ENCODE data around the gene ZNF398.

Gene ZNF398

GRCh38 chr7:149147072-149147751 is at the start of gene ZNF398:
Gene ZNF398, plus strand, starts transcription at chr7:149147453. Its CDS starts 290 bp downstream, at chr7:149147743.
- TF ChIP-seq GATA3 (IDR thresholded peaks at IDR 0.05; ENCODE audit: low read depth, low read length): no peak
- TF ChIP-seq GATA2 (IDR thresholded peaks at IDR 0.05; ENCODE audit: low read depth, low read length): no peak

DNA sequence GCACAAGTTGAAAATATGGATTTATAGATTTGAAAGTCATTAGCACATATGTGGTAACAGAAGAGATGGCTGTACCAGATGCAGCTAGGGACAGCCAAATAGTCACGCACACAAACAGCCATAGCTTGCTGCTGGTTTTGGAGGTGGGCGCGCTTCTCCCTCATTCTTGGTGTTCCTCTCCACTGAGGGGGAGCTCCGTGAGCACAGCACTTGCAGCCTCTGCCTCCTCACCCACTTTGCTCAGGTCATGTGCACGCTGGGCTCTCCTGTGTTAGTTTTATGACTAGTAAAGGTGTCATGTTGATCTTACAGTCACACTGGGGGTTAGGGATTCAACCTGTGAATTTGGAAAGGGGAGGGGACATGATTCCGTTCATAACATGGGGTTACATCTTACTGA is 48.2 kb upstream of the ZNF398 start:
- TF ChIP-seq GATA2 (IDR thresholded peaks at IDR 0.05; ENCODE audit: low read depth, low read length) (no peak), GATA3 (IDR thresholded peaks at IDR 0.05; ENCODE audit: low read depth, low read length) (no peak)

DNA sequence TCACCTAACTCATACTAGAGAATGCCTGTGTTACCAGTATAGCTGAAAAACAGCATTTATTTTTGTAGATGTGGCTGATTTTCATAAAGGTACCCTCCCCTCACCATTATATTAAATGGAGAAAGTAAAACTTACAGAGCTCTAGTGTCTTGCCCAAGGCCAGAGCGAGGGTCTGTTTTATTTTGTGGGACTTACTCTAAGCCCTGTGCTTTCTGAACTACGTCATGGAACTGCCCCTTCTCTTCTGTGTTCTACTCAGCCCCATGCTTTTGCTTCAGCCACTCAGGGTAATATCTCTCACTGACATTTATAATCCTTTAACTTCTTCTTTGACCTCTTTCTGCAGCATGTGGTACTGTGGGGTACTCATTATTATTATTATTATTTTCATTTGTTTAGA is 46.4 kb upstream of the ZNF398 start:
- no peak for TF ChIP-seq GATA3 (IDR thresholded peaks at IDR 0.05; ENCODE audit: low read depth, low read length)
- no peak for TF ChIP-seq GATA2 (IDR thresholded peaks at IDR 0.05; ENCODE audit: low read depth, low read length)

DNA sequence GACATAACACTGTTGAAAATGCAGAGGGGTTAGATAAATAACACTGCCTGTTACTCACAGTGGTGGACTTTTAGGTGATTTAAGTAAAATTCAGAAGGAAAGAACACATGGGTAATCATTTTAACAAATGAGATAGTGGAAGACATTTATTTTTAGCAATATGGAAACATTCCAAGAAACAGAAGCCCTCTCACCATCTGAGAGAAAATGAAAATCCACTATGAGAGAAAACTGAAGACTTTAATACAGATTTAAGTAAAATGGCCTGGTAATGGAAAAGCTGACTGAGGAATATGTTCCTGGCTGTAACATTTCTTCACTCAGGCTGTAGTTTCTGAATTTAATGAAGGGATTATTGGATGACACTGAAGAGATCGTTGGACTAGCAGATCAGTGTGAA is 44.6 kb upstream of the ZNF398 start:
- TF ChIP-seq GATA3 (IDR thresholded peaks at IDR 0.05; ENCODE audit: low read depth, low read length) (no peak), GATA2 (IDR thresholded peaks at IDR 0.05; ENCODE audit: low read depth, low read length) (no peak)

- TF ChIP-seq GATA2 (IDR thresholded peaks at IDR 0.05; ENCODE audit: low read depth, low read length): no peak
- no peak for TF ChIP-seq GATA3 (IDR thresholded peaks at IDR 0.05; ENCODE audit: low read depth, low read length)
Measured at GRCh38 chr7:149103424-149103823, 43.8 kb upstream of the ZNF398 start.

GRCh38 chr7:149104214-149104613 is 43.0 kb upstream of the ZNF398 start:
- TF ChIP-seq GATA3 (IDR thresholded peaks at IDR 0.05; ENCODE audit: low read depth, low read length) (no peak), GATA2 (IDR thresholded peaks at IDR 0.05; ENCODE audit: low read depth, low read length) (no peak)

- TF ChIP-seq GATA3 (IDR thresholded peaks at IDR 0.05; ENCODE audit: low read depth, low read length) (no peak), GATA2 (IDR thresholded peaks at IDR 0.05; ENCODE audit: low read depth, low read length) (no peak)
Measured at GRCh38 chr7:149104749-149105148, 42.5 kb upstream of the ZNF398 start.

- TF ChIP-seq GATA3 (IDR thresholded peaks at IDR 0.05; ENCODE audit: low read depth, low read length) (no peak), GATA2 (IDR thresholded peaks at IDR 0.05; ENCODE audit: low read depth, low read length) (no peak)
Measured at GRCh38 chr7:149109969-149110368, 37.3 kb upstream of the ZNF398 start.

DNA sequence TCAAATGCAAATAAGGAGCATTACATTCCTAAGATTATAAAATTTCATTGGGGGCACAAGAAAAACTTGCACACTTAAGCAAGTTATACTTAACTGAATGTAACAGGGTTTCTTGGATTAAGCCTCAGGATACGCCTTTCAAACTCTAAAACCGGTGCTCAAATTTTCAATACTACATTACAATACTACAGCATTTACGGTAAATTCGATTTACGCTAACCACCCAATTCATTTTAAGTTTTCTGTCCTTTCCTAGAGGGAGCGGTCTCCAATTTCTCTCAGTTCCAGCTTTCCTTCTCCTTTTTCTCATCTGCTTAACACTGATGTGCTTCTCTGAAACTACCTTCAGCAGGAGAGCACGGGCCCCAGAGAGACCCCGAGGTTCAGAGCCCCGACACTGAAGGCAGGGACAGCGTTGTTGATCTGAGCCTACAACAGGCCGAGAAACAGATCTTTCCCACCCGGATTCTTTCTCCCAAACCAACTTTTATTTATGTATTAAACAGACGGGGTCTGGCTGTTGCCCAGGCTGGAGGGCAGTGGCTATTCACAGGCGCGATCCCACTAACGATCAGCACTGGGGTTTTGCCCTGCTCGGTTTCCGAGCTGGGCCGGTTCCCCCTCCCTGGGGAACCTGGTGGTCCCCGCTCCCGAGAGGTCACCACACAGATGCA is 21.9 kb upstream of the ZNF398 start:
- TF ChIP-seq GATA2 (IDR thresholded peaks at IDR 0.05; ENCODE audit: low read depth, low read length) (no peak), GATA3 (IDR thresholded peaks at IDR 0.05; ENCODE audit: low read depth, low read length) (no peak)

DNA sequence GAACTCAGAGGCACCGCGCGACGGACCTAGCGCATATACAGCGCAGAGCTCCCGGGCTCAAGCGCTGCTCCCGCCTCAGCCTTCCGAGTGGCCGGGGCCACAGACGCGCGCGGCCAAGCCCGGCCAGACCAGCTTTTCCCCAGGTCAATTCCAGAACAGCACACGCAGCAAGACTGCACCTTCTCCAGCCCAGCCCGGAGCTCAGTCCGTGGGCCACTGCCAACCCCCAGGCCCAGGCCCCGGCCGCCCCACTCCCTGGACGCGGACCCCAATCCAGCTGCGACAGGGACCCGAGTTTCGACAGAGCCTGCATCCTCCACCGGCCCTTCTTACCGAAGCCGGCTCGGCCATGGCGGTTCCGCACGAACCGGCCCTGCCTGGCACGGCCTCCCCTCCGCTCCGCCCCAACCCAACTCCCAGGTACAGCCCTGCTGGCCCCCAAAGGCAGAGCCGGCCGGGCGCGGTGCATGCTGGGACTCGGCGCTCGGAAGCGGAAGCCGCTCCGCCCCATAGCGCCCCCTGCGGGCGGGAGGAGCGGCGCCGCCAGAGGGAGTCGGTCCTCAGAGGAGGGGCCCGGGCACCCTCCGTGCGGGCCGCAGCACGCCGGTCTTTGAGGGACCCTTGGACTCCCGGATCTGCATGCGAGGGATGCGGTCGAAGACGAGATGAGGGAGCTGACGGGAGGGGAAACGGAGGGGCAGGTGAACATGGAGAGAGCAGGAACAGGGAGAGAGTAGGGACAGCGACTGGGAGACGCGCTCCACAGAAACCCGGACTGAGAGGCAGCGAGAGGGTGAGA is 21.2 kb upstream of the ZNF398 start, which contains the start of gene ZNF425:
ZNF425 (minus strand) TSS at position 462 of the 799 bp plus-strand sequence; CDS start at position 351, 111 bp downstream.
- TF ChIP-seq GATA2 (IDR thresholded peaks at IDR 0.05; ENCODE audit: low read depth, low read length) (no peak), GATA3 (IDR thresholded peaks at IDR 0.05; ENCODE audit: low read depth, low read length) (no peak)

DNA sequence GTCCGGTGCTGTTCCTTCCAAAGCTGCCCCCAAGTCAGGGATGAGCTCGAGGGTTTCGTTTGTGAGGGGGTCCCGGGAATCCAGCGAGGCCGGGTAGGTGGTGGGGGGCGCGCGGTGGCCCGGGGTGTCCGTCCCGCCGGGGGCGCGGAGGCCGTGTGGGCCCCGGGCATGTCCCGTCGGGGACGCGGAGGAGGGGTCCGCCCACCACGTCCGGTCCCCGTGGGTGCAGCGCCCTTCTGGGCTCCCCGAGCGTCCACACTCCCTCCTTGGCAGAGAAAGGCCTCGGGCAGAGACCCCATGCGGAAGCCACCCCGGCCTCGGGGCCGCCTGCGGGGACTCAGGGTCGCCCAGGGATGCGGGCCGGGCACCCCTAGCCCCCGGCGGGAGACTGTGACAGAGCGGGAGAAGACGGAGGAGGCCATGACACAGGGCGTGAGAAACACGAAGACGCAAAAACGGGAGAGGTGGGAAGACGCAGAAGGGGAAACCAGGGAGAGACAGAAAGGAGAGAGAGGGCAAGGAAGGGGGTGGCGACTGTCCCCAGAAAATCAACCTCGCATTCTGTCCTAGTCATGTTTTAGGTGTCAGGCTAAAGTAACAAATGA is 20.5 kb upstream of the ZNF398 start:
- TF ChIP-seq GATA2 (IDR thresholded peaks at IDR 0.05; ENCODE audit: low read depth, low read length): no peak
- no peak for TF ChIP-seq GATA3 (IDR thresholded peaks at IDR 0.05; ENCODE audit: low read depth, low read length)

DNA sequence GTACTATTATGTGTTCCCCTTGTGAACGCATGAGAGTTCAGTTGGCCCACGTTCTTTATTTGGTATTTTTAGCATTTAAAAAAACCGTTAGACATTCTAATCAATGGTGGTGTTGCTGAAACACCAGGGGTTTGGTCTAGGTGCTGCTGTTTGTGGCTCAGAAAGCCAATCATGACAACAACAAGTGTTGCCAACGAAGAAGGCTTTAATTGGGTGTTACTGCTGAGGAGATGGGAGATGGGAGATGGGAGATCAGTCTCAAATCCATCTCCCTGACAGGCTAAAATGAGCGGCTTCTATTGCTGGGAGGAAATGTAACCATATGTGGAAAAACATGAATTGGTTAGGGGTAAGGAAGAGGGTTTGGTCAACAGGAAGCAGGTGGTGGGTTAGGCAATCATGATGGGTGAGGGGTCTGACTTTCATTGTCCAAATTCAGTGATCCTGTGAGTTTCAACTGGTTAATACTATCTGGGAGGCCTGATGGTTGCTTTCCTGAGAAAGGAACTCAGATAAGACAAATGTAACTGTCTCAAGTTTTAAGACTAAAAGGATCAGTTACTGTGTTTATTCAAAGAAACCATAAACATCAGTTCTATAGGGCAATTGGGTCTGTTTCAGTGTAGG is 16.6 kb upstream of the ZNF398 start:
- TF ChIP-seq GATA3 (IDR thresholded peaks at IDR 0.05; ENCODE audit: low read depth, low read length) (no peak), GATA2 (IDR thresholded peaks at IDR 0.05; ENCODE audit: low read depth, low read length) (no peak)

DNA sequence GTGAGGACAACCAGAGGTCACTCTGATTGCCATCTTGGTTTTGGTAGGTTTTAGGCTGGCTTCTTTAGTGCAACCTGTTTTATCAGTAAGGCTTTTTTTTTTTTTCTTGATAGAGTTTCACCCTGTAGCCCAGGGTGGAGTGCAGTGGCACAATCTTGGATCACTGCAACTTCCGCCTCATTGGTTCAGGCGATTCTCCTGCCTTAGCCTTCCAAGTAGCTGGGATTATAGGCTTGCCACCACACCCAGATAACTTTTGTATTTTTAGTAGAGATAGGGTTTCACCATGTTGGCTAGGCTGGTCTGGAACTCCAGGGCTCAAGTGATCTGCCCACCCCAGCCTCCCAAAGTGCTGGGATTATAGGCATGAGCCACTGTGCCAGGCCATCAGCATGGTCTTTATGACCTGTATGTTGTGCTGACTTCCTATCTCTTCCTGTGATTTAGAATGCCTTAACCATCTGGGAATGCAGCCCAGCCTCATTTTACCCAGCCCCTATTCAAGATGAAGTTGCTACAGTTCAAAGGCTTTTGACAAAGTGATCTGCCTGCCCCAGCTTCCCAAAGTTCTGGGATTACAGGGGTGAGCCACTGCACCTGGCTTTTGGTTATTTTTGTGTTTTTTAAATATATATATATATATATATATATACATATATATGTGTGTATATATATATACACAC is 14.1 kb upstream of the ZNF398 start:
- no peak for TF ChIP-seq GATA2 (IDR thresholded peaks at IDR 0.05; ENCODE audit: low read depth, low read length)
- TF ChIP-seq GATA3 (IDR thresholded peaks at IDR 0.05; ENCODE audit: low read depth, low read length): no peak
